Urinary bladder (tissue), 4 donors: Measurements from ENCODE around the gene TMEM125. TPM values are rescaled to one million over a fixed set of nuclear protein-coding genes. Genes with fewer than 3 reads are reported as not detected.

Source experiments
- DNase-seq: peaks from one replicate; pipeline ENCODE4 v3.0.0-alpha.2; 2015; ENCODE audit errors: extremely low spot score
- H3K27ac ChIP-seq: one replicate; pipeline ENCODE4 v1.5.1; 2013; ENCODE audit warnings: low read depth, mild to moderate bottlenecking, moderate library complexity
- H3K36me3 ChIP-seq: one replicate; pipeline ENCODE4 v1.6.1; 2013; ENCODE audit warnings: mild to moderate bottlenecking, moderate library complexity; ENCODE audit not compliant: insufficient read depth
- H3K4me1 ChIP-seq: one replicate; pipeline ENCODE4 v1.6.1; 2013; ENCODE audit warnings: mild to moderate bottlenecking, moderate library complexity; ENCODE audit not compliant: insufficient read depth
- H3K4me3 ChIP-seq: one replicate; pipeline ENCODE4 v1.5.1; 2013; ENCODE audit warnings: low read depth, low read length
- WGBS: extraction: QIAGEN DNeasy Blood & Tissue Kit; methylation state at CpG from one replicate; pipeline ENCODE4 v1.1.7; 2013; 5-methylcytosine and 5-hydroxymethylcytosine counted together
- polyA plus RNA-seq: library from polyadenylated mRNA; stranded (reverse); fragments of 200-250 nt; gene quantifications from one replicate; pipeline ENCODE4 v1.2.3, GENCODE V29; 2013
- total RNA-seq: library from RNA; depleted of rRNA; stranded (reverse); fragments of >200 nt; gene quantifications from one replicate; pipeline ENCODE4 v1.2.3, GENCODE V29; 2014
- donor health status: healthy with polysubstance abuse.
- donor health status: healthy.

The TMEM125 gene
- total and polyA plus RNA-seq, 2 donors = 0.32 to 0.47 TPM

- 92% methylated on average over 7 of the region's 7 CpGs for WGBS
Measured at GRCh38 chr1:43273708-43274107, 3.9 kb downstream of the TMEM125 start.

GRCh38 chr1:43274125-43274803 is 4.5 kb downstream of the TMEM125 start:
- H3K27ac ChIP-seq = no peak overlapping the region
- H3K4me3 ChIP-seq = no peak overlapping the region
- H3K36me3 ChIP-seq = no peaks in the 10 kb centered on the region
- DNase-seq = no peak
- no peaks in the 10 kb centered on the region for H3K4me1 ChIP-seq
- WGBS = 50% methylated on average over 11 of the region's 11 CpGs

More at GRCh38 chr1:43273708-43274107, 3.9 kb downstream of the TMEM125 start:
- DNase-seq = no peak
- no peaks in the 10 kb centered on the region for H3K36me3 ChIP-seq
- H3K27ac ChIP-seq = no peak overlapping the region
- no peaks in the 10 kb centered on the region for H3K4me1 ChIP-seq
- H3K4me3 ChIP-seq = no peak overlapping the region

- no peak overlapping the region for H3K27ac ChIP-seq
- H3K4me3 ChIP-seq = no peak overlapping the region
- no peaks in the 10 kb centered on the region for H3K36me3 ChIP-seq
- H3K4me1 ChIP-seq = no peaks in the 10 kb centered on the region
- WGBS = 91% methylated on average over 8 of the region's 8 CpGs
- DNase-seq = no peak
Measured at GRCh38 chr1:43274804-43275180, 5.0 kb downstream of the TMEM125 start.

DNA sequence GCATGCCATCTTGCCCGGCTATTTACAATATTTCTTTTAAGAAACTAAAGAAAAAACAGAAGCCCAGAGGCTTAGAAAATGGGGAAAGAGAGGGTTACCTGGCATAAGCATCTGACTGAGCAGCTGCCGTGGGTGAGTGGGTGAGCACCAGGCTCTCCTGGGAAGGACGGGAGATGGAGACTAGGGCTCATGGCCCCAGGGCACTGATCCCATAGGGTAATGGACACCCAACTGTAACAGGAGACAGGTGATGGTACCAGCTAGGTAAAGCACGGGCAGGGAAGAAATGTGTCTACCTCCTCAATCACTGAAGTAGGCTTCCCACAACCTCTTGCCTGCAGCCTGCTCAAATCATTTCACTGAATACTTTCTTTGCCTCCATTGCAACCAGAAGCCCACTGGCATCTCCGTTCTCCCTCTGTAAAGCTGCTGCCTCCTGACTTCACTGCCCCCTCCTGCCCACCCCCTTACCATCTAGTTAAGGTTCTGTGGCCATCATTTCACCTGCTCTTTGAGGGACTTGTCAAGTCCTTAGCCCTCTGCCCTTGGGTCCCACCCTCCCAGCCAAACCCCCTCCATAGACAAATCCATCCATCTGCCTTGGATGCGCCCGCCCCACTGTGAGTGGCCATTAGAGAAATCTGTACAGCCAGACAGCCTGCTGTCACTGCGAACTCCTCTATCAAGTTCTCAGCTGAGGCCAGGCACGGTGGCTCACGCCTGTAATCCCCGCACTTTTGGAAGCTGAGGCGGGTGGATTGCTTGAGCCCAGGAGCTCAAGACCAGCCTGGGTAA is 6.2 kb downstream of the TMEM125 start:
- H3K4me1 ChIP-seq = no peaks in the 10 kb centered on the region
- no peak for DNase-seq
- WGBS = 77% methylated on average over 12 of the region's 12 CpGs
- no peak overlapping the region for H3K27ac ChIP-seq
- no peaks in the 10 kb centered on the region for H3K36me3 ChIP-seq
- H3K4me3 ChIP-seq = no peak overlapping the region

DNA sequence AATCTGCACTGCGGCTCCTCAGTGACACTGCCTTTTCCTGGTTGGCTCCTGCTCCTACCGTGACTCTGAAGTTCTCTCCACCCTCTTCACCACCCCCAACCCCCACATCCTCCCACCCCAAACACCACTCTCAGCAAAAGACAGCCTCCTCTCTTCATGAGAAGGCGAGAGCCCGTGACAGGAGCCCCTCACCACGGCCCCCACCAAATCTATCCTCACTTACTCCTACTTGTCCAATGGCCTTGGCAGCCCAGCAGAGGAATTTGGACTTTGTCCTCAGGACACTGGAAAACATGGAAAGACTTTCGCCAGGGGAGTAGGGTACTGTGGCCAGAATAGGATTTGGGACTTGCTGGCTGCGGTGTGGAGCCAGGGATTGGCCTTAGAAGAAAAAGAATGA is 6.9 kb downstream of the TMEM125 start:
- WGBS = 52% methylated on average over 7 of the region's 7 CpGs
- no peaks in the 10 kb centered on the region for H3K4me1 ChIP-seq
- no peaks in the 10 kb centered on the region for H3K36me3 ChIP-seq
- H3K27ac ChIP-seq = no peak overlapping the region
- H3K4me3 ChIP-seq = no peak overlapping the region
- DNase-seq = no peak

DNA sequence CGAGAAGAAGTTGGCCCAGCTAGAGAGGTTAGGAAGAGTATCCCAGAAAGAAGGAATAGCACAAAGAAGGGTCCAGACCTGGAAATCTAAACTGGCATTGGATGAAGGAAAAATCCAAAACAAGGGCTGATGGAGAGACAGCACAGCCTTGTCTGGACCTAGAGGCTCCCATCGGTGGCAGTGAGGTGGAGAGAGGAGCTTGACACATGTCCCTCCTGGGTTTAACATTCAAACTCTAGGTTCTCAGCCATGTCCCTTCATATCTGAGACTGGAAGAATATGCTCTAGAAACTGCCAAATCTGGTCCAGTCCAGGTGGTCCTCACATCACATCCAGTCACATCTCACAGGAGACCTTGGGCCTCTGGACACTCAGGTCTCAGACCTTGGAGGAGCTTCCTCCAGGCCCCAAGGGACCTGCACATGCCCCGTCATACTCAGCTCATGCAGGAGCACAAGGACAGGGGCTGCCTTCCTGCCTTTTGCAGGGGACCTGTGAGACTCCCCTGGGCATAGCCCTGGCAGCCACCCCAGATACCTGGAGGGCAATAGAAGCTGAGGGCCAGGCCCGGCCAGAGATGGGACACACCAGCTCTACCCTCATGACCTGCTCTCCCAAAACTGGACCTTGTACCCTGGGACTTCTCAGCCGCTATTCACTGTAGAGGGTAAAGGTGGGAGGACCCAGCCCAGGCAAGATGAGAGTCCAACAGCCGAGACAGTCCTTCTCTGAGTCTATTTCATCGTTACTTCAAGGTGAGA is 7.5 kb downstream of the TMEM125 start:
- DNase-seq = no peak

DNA sequence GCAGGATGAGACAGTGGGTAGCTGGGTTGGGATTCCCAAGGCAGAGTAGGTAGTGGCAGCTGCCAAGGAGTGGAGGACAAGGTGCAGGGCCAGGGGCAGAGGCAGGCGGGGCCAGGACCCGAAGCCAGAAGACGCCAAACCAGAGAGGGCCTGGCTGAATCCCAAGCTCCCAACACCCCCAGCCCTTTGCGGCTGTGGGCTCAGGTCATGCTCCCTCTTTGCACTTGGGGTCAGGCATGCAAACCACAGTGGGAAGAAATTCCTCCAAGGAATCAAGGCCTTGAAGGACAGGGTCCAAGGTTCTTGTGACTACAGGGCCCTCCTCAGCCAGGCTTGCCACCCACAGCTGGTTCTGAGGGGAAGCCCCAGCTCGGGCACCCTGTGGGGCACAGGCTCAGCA is 9.4 kb downstream of the TMEM125 start:
- no peak overlapping the region for H3K4me3 ChIP-seq
- WGBS = 92% methylated on average over 5 of the region's 5 CpGs
- no peaks in the 10 kb centered on the region for H3K36me3 ChIP-seq
- H3K27ac ChIP-seq = no peak overlapping the region
- H3K4me1 ChIP-seq = no peaks in the 10 kb centered on the region
- no peak for DNase-seq

More for the DNA sequence above, 7.5 kb downstream of the TMEM125 start:
- no peak overlapping the region for H3K27ac ChIP-seq
- H3K4me1 ChIP-seq = no peaks in the 10 kb centered on the region
- no peak overlapping the region for H3K4me3 ChIP-seq
- 89% methylated on average over 7 of the region's 7 CpGs for WGBS
- H3K36me3 ChIP-seq = no peaks in the 10 kb centered on the region

- DNase-seq = no peak
- no peak overlapping the region for H3K27ac ChIP-seq
- H3K36me3 ChIP-seq = no peaks in the 10 kb centered on the region
- H3K4me3 ChIP-seq = no peak overlapping the region
- 89% methylated on average over 6 of the region's 6 CpGs for WGBS
- H3K4me1 ChIP-seq = no peaks in the 10 kb centered on the region
Measured at GRCh38 chr1:43279666-43280065, 9.9 kb downstream of the TMEM125 start.

GRCh38 chr1:43280692-43281091 is 10.9 kb downstream of the TMEM125 start:
- WGBS = 30% methylated on average over 2 of the region's 2 CpGs
- H3K36me3 ChIP-seq = no peaks in the 10 kb centered on the region
- H3K27ac ChIP-seq = no peak overlapping the region
- no peak for DNase-seq
- no peak overlapping the region for H3K4me3 ChIP-seq
- no peaks in the 10 kb centered on the region for H3K4me1 ChIP-seq

- 88% methylated on average over 15 of the region's 15 CpGs for WGBS
- DNase-seq = no peak
- Histone ChIP-seq H3K27ac (no peak overlapping the region), H3K4me1 (no peaks in the 10 kb centered on the region), H3K4me3 (no peak overlapping the region), H3K36me3 (no peaks in the 10 kb centered on the region)
Measured at GRCh38 chr1:43282220-43283195, 12.7 kb downstream of the TMEM125 start.

DNA sequence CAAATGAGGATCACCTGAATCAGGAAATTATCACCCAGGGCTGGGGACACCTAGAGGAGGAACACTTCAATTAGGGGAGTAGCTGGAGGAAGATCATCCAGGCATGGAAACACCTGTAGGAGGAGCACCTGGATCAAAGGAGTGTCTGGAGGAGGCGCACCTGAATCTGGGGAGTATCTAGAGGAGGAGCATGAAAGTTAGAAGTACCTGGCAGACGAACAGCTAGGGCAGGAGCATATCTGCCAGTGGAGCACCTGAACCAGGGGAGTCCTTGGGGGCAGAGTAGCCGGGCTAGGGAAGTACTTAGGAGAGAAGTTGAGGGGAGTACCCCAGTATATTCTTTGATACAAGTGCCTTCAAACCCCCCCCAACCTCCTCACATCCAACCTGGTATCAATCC is 14.3 kb downstream of the TMEM125 start:
- Histone ChIP-seq H3K4me1 (no peaks in the 10 kb centered on the region), H3K36me3 (no peaks in the 10 kb centered on the region), H3K27ac (no peak overlapping the region), H3K4me3 (no peak overlapping the region)
- no peak for DNase-seq
- 90% methylated on average over 3 of the region's 3 CpGs for WGBS

GRCh38 chr1:43284546-43285110 is 14.8 kb downstream of the TMEM125 start:
- 68% methylated on average over 12 of the region's 12 CpGs for WGBS
- H3K36me3 ChIP-seq = no peaks in the 10 kb centered on the region
- H3K27ac ChIP-seq = no peak overlapping the region
- no peak for DNase-seq
- no peak overlapping the region for H3K4me3 ChIP-seq
- no peaks in the 10 kb centered on the region for H3K4me1 ChIP-seq
